Memory B cell (primary cell): Measurements from ENCODE around the gene KRTAP17-1.

Experiments used
- ATAC-seq: fragments of 150-1000 bp; cut with Tn5 transposase; 2 replicates; pipeline ENCODE4 v1.10.0; 2021; ENCODE audit warnings: low read depth, mild to moderate bottlenecking, moderate library complexity
- DNase-seq, 2 donors: peaks; one replicate each; pipeline ENCODE4 v3.0.0; 2022; ENCODE audit warnings: low spot score in 2 of 2
- H3K27ac Mint-ChIP-seq: one replicate; pipeline ENCODE4 v1.8.0; 2022; ENCODE audit warnings: mild to moderate bottlenecking, moderate library complexity, mixed read lengths
- H3K27me3 Mint-ChIP-seq: one replicate; pipeline ENCODE4 v1.8.0; 2022; ENCODE audit warnings: mixed read lengths
- H3K36me3 Mint-ChIP-seq: one replicate; pipeline ENCODE4 v1.8.0; 2022; ENCODE audit warnings: mild to moderate bottlenecking, mixed read lengths
- H3K4me1 Mint-ChIP-seq: one replicate; pipeline ENCODE4 v1.8.0; 2022; ENCODE audit warnings: mixed read lengths
- H3K4me3 Mint-ChIP-seq: one replicate; pipeline ENCODE4 v1.8.0; 2022; ENCODE audit warnings: mild to moderate bottlenecking, moderate library complexity, mixed read lengths
- H3K9me3 Mint-ChIP-seq: one replicate; pipeline ENCODE4 v1.8.0; 2022; ENCODE audit warnings: mixed read lengths

KRTAP17-1 gene

GRCh38 chr17:41267711-41268110 is 47.8 kb downstream of the KRTAP17-1 start:
- no peak for ATAC-seq
- Mint-ChIP-seq H3K4me1 (peaks cover 7% of the 10 kb centered on the region), H3K9me3 (no peaks in the 10 kb centered on the region)

GRCh38 chr17:41265078-41265477 is 50.4 kb downstream of the KRTAP17-1 start, which contains the start of gene KRTAP9-6:
Gene KRTAP9-6 (plus strand): TSS chr17:41265378. CDS start chr17:41265378, 0 bp downstream.
- no peak within 1 kb of the TSS for H3K4me3 Mint-ChIP-seq
- H3K9me3 Mint-ChIP-seq: no peaks in the 10 kb centered on the region
- H3K36me3 Mint-ChIP-seq: peaks cover 2% of the 10 kb centered on the region
- no peak within 1 kb of the TSS for H3K27ac Mint-ChIP-seq
- no peak for ATAC-seq
- no peak for DNase-seq
- peaks cover 6% of the 10 kb centered on the region for H3K4me1 Mint-ChIP-seq
- H3K27me3 Mint-ChIP-seq: peaks cover 18% of the 10 kb centered on the region

More at GRCh38 chr17:41267711-41268110, 47.8 kb downstream of the KRTAP17-1 start:
- Mint-ChIP-seq H3K4me3 (no peak overlapping the region), H3K27me3 (peaks cover 15% of the 10 kb centered on the region), H3K36me3 (peaks cover 2% of the 10 kb centered on the region), H3K27ac (no peak overlapping the region)
- no peak for DNase-seq
